Mammary epithelial cell (primary cell): ENCODE data around the gene VSTM4.

Experiments used
- EZH2 ChIP-seq: IDR thresholded peaks from 2 replicates; pipeline ENCODE4 v1.6.1; 2012; ENCODE audit warnings: low read length, inconsistent platforms, borderline replicate concordance
- TF ChIP-seq, protein P1 (sequence below), 2 donors: IDR thresholded peaks in 1 of 2; conservative IDR thresholded peaks in 1 of 2; 2 replicates each; pipeline ENCODE4 v1.5.1; 2011 to 2012; ENCODE audit warnings: inconsistent platforms in 2 of 2, low read length in 2 of 2, mild to moderate bottlenecking in 2 of 2, control low read depth in 1 of 2, low read depth in 1 of 2; ENCODE audit not compliant: insufficient read depth in 1 of 2; ENCODE audit errors: extremely low read depth in 1 of 2

DNA sequence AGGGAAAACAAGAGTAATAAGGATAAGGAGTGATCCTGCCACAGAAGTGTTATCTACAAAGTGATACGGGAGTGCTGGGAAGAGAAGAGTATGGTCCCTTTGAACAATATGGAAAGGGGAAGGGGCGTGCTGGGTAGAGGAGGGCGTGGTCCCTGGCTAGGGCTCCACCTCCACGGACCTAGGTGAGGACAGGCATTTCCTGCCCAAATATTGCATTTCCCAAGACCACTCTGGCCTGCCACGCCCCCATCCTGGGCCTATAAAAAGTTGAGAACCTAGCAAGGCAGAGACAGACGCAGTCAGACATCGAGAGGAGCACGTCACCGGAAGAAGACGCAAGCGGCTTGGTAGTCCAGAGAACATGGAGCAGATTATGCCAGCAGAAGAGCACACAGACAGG, 22.8 kb downstream of the VSTM4 start:
- TF ChIP-seq, protein P1, sequence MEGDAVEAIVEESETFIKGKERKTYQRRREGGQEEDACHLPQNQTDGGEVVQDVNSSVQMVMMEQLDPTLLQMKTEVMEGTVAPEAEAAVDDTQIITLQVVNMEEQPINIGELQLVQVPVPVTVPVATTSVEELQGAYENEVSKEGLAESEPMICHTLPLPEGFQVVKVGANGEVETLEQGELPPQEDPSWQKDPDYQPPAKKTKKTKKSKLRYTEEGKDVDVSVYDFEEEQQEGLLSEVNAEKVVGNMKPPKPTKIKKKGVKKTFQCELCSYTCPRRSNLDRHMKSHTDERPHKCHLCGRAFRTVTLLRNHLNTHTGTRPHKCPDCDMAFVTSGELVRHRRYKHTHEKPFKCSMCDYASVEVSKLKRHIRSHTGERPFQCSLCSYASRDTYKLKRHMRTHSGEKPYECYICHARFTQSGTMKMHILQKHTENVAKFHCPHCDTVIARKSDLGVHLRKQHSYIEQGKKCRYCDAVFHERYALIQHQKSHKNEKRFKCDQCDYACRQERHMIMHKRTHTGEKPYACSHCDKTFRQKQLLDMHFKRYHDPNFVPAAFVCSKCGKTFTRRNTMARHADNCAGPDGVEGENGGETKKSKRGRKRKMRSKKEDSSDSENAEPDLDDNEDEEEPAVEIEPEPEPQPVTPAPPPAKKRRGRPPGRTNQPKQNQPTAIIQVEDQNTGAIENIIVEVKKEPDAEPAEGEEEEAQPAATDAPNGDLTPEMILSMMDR (conservative IDR thresholded peaks at IDR 0.05 in 1 of 2, IDR thresholded peaks at IDR 0.05 in 1 of 2; ENCODE audit: extremely low read depth in 1 of 2, insufficient read depth in 1 of 2, low read depth in 1 of 2, low read length in 2 of 2), result no peak
- no peak for TF ChIP-seq EZH2
